ENCODE data around the gene FRMPD4.

The FRMPD4 gene

GRCh38 chrX:12249997-12250396 lies 111.7 kb downstream of the FRMPD4 start:
- Histone ChIP-seq H3K27ac (no peak overlapping the region), H3K9me3 (no peaks in the 10 kb centered on the region), H3K36me3 (no peaks in the 10 kb centered on the region), H3K4me1 (no peaks in the 10 kb centered on the region), H3K27me3 (no peaks in the 10 kb centered on the region), H3K4me3 (no peak overlapping the region)
- no peak for DNase-seq
- TF ChIP-seq CTCF (IDR thresholded peaks at IDR 0.05) = no peak
- intact Hi-C loops (cut with DNase I; ENCODE audit: low total_unique reads) = no loop called here

GRCh38 chrX:12263211-12263610 lies 124.9 kb downstream of the FRMPD4 start:
- intact Hi-C loops (cut with DNase I; ENCODE audit: low total_unique reads) = no loop called here
- DNase-seq = no peak
- no peak overlapping the region for H3K27ac ChIP-seq
- H3K36me3 ChIP-seq = no peaks in the 10 kb centered on the region
- H3K4me1 ChIP-seq = no peaks in the 10 kb centered on the region
- H3K27me3 ChIP-seq = no peaks in the 10 kb centered on the region
- no peak for TF ChIP-seq CTCF (IDR thresholded peaks at IDR 0.05)
- H3K9me3 ChIP-seq = no peaks in the 10 kb centered on the region
- no peak overlapping the region for H3K4me3 ChIP-seq

- Histone ChIP-seq H3K4me3 (no peak overlapping the region), H3K36me3 (no peaks in the 10 kb centered on the region), H3K9me3 (no peaks in the 10 kb centered on the region), H3K27ac (no peak overlapping the region), H3K4me1 (no peaks in the 10 kb centered on the region), H3K27me3 (no peaks in the 10 kb centered on the region)
- no peak for TF ChIP-seq CTCF (IDR thresholded peaks at IDR 0.05)
- no peak for DNase-seq
- intact Hi-C loops (cut with DNase I; ENCODE audit: low total_unique reads) = no loop called here
These were observed 131.2 kb downstream of the FRMPD4 start for GRCh38 chrX:12269484-12269883.

DNA sequence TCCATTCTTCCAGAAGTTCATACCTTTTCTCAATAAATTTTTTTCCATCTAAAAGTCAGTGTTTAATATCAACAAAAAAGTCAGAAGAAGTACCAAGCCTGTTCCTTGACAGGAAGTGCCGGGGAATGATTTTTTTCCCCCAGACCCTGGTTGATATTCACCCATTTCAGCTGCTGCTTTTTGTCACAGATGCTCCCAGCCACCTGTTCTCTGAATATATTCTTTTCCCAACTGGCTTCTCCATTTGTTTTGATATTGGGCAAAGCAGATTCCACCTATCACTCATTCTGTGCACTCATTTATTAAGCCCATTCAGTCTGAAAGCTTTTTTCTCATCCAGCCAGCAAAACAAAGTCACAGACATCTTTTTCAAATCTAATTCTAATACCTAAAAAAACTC lies 139.9 kb downstream of the FRMPD4 start:
- no peak for DNase-seq
- no peak for TF ChIP-seq CTCF (IDR thresholded peaks at IDR 0.05)
- no peaks in the 10 kb centered on the region for H3K4me1 ChIP-seq
- no peaks in the 10 kb centered on the region for H3K27me3 ChIP-seq
- no peak overlapping the region for H3K27ac ChIP-seq
- no peaks in the 10 kb centered on the region for H3K9me3 ChIP-seq
- no peak overlapping the region for H3K4me3 ChIP-seq
- H3K36me3 ChIP-seq = no peaks in the 10 kb centered on the region
- intact Hi-C loops (cut with DNase I; ENCODE audit: low total_unique reads) = no loop called here

GRCh38 chrX:12282991-12283390 lies 144.7 kb downstream of the FRMPD4 start:
- TF ChIP-seq CTCF (IDR thresholded peaks at IDR 0.05) = no peak
- no peaks in the 10 kb centered on the region for H3K4me1 ChIP-seq
- no peaks in the 10 kb centered on the region for H3K27me3 ChIP-seq
- H3K36me3 ChIP-seq = no peaks in the 10 kb centered on the region
- H3K4me3 ChIP-seq = no peak overlapping the region
- H3K27ac ChIP-seq = no peak overlapping the region
- H3K9me3 ChIP-seq = no peaks in the 10 kb centered on the region
- intact Hi-C loops (cut with DNase I; ENCODE audit: low total_unique reads) = no loop called here
- no peak for DNase-seq
